ENCODE measurements around the gene FREM2.

FREM2 gene

GRCh38 chr13:38685974-38686576, 802 bp upstream of the FREM2 start (continued):
- TF ChIP-seq ZNF837 (tag by site-specific recombination; IDR thresholded peaks at IDR 0.05) (no peak), WT1 (tag by site-specific recombination; IDR thresholded peaks at IDR 0.05) (peak; percentile 38; the same call in 1 of the 2 replicates), ZNF433 (tag by site-specific recombination; IDR thresholded peaks at IDR 0.05; ENCODE audit: low read depth) (no peak), ZNF555 (tag by site-specific recombination; conservative IDR thresholded peaks at IDR 0.05) (no peak), ZNF391 (tag by site-specific recombination; IDR thresholded peaks at IDR 0.05; ENCODE audit: borderline replicate concordance, low read depth) (no peak), FEZF1 (tag by site-specific recombination; IDR thresholded peaks at IDR 0.05) (peak; percentile 71), ZNF791 (tag by site-specific recombination; IDR thresholded peaks at IDR 0.05) (no peak), PRDM4 (tag by site-specific recombination; IDR thresholded peaks at IDR 0.05) (peak; percentile 12; the same call in 1 of the 2 replicates), KLF10 (tag by site-specific recombination; IDR thresholded peaks at IDR 0.05) (peak; percentile 57; the same call in 1 of the 2 replicates), ZNF707 (tag by site-specific recombination; IDR thresholded peaks at IDR 0.05) (no peak), IKZF3 (tag by site-specific recombination; IDR thresholded peaks at IDR 0.05) (peak; percentile 54; the same call in 1 of the 2 replicates)

GRCh38 chr13:38687246-38688229, 661 bp downstream of the FREM2 start:
- TF ChIP-seq ZNF350 (tag by site-specific recombination; IDR thresholded peaks at IDR 0.05) (no peak), ZBTB48 (tag by site-specific recombination; IDR thresholded peaks at IDR 0.05) (0 out of 2 replicates have a peak, but pooled peaks have one; percentile 10), ZNF335 (tag by site-specific recombination; conservative IDR thresholded peaks at IDR 0.05) (peak; percentile 94), GLI4 (tag by site-specific recombination; IDR thresholded peaks at IDR 0.05) (0 out of 2 replicates have a peak, but pooled peaks have one; percentile 6), ZNF121 (tag by site-specific recombination; IDR thresholded peaks at IDR 0.05) (no peak), ZBTB26 (tag by site-specific recombination; optimal IDR thresholded peaks at IDR 0.05) (peak; percentile 75), ZNF529 (tag by site-specific recombination; IDR thresholded peaks at IDR 0.05; ENCODE audit: insufficient replicate concordance) (no peak), ZBTB10 (tag by site-specific recombination; IDR thresholded peaks at IDR 0.05) (no peak), CTCF (tag by site-specific recombination; IDR thresholded peaks at IDR 0.05) (0 out of 2 replicates have a peak, but pooled peaks have one; percentile 12), ZBTB20 (tag by site-specific recombination; IDR thresholded peaks at IDR 0.05) (peak; percentile 86), ZNF341 (tag by site-specific recombination; IDR thresholded peaks at IDR 0.05; ENCODE audit: low read depth) (0 out of 2 replicates have a peak, but pooled peaks have one; percentile 5), ZFP3 (tag by site-specific recombination; IDR thresholded peaks at IDR 0.05; ENCODE audit: low read depth) (peak; percentile 88), ZNF660 (tag by site-specific recombination; IDR thresholded peaks at IDR 0.05) (0 out of 2 replicates have a peak, but pooled peaks have one; percentile 0)
- ChIA-PET CTCF (interaction anchor here (0.6 to 1.0 kb wide), 2 partner anchors 332 to 541 kb away, joined by 3 read pairs; no protein-coding TSS in a partner anchor), POLR2A (interaction anchor here (1.0 to 1.5 kb wide), 5 partner anchors 15 to 338 kb away, joined by 3 to 5 read pairs (median 4); partner anchors contain the start of gene UFM1)
- no peaks in the 10 kb centered on the region for H3K9me3 ChIP-seq (ENCODE audit: control insufficient read depth, insufficient read depth, low read depth, low read length)
- peaks cover 4% of the 10 kb centered on the region for H3K4me1 ChIP-seq (ENCODE audit: control insufficient read depth, insufficient read depth, low read length)
- H3K27ac ChIP-seq (ENCODE audit: extremely low read depth, low read depth, low read length): peak overlapping the region; percentile 58; the same call in 1 of the 2 replicates
- peak overlapping the region; percentile 61 for H3K4me3 ChIP-seq (ENCODE audit: low read depth, low read length)
- H3K36me3 ChIP-seq (ENCODE audit: control insufficient read depth in 2 of 2, insufficient read depth in 1 of 2, low read length in 2 of 2): peaks cover 0 to 13% of the 10 kb centered on the region in 2 experiments; a peak in 1 of 3 replicates
